Activated T-helper 1 cell treated with anti-CD3 and anti-CD28 coated beads, Interleukin-12 subunit alpha, Interleukin-12 subunit beta, Interleukin-2, Interleukin-4 antibody, amounts not matched to agents 30 ng/mL and 10 ng/mL and 1 ng/mL, durations not matched to agents 14 hours and 24 hours and 36 hours (primary cell): ENCODE results near the gene ROR2. TPM values are rescaled to one million over a fixed set of nuclear protein-coding genes. Genes with fewer than 3 reads are reported as not detected.
"Not testable (repeated sequence)": the region's sequence is repeated elsewhere in the genome, so short reads cannot be mapped to it uniquely, and the experiment has no call there.

Experiments used
- DNase-seq: peaks from one replicate; pipeline ENCODE4 v3.0.0; 2021; ENCODE audit warnings: low spot score
- H3K27ac Mint-ChIP-seq: one replicate; pipeline ENCODE4 v1.8.0; 2021; ENCODE audit warnings: mild to moderate bottlenecking, mixed read lengths
- H3K27me3 Mint-ChIP-seq: one replicate; pipeline ENCODE4 v1.8.0; 2022; ENCODE audit warnings: mild to moderate bottlenecking, moderate library complexity, mixed read lengths; ENCODE audit not compliant: insufficient read depth
- H3K36me3 Mint-ChIP-seq: one replicate; pipeline ENCODE4 v1.8.0; 2021; ENCODE audit warnings: low read depth, mixed read lengths
- H3K4me1 Mint-ChIP-seq: one replicate; pipeline ENCODE4 v1.8.0; 2021; ENCODE audit warnings: low read depth, mixed read lengths
- H3K4me3 Mint-ChIP-seq: one replicate; pipeline ENCODE4 v1.8.0; 2021; ENCODE audit warnings: mild to moderate bottlenecking, moderate library complexity, mixed read lengths
- H3K9me3 Mint-ChIP-seq: one replicate; pipeline ENCODE4 v1.8.0; 2021; ENCODE audit warnings: mixed read lengths
- intact Hi-C: fragments of 100-400 bp; cut with micrococcal nuclease; formaldehyde crosslinking; loops from one replicate; pipeline ENCODE4 v1.15.1; 2024
- total RNA-seq: library from RNA; stranded (reverse); gene quantifications from 2 replicates; pipeline ENCODE4 v1.2.3, GENCODE V29; 2022

Gene ROR2
- total RNA-seq, 1 donor from 2014 or later = 1.6 TPM

GRCh38 chr9:91913096-91913495 is 36.9 kb downstream of the ROR2 start:
- peaks cover 23% of the 10 kb centered on the region for H3K4me1 Mint-ChIP-seq

GRCh38 chr9:91911657-91912056 is 38.4 kb downstream of the ROR2 start:
- Mint-ChIP-seq H3K9me3 (no peaks in the 10 kb centered on the region), H3K36me3 (no peaks in the 10 kb centered on the region), H3K27ac (no peak overlapping the region), H3K27me3 (peaks cover 13% of the 10 kb centered on the region), H3K4me3 (no peak overlapping the region), H3K4me1 (peaks cover 37% of the 10 kb centered on the region)
- DNase-seq = no peak
- intact Hi-C loops = no loop called here

More at GRCh38 chr9:91913096-91913495, 36.9 kb downstream of the ROR2 start:
- H3K4me3 Mint-ChIP-seq = no peak overlapping the region
- no peaks in the 10 kb centered on the region for H3K36me3 Mint-ChIP-seq
- no peaks in the 10 kb centered on the region for H3K9me3 Mint-ChIP-seq
- intact Hi-C loops = no loop called here
- DNase-seq = no peak
- no peak overlapping the region for H3K27ac Mint-ChIP-seq
- H3K27me3 Mint-ChIP-seq = peaks cover 16% of the 10 kb centered on the region

GRCh38 chr9:91909256-91909655 is 40.8 kb downstream of the ROR2 start:
- not testable (repeated sequence) for H3K27me3 Mint-ChIP-seq, H3K36me3 Mint-ChIP-seq, DNase-seq, H3K27ac Mint-ChIP-seq, H3K9me3 Mint-ChIP-seq, H3K4me3 Mint-ChIP-seq
- peaks cover 46% of the 10 kb centered on the region for H3K4me1 Mint-ChIP-seq
- intact Hi-C loops = loop anchor here (5.0 kb wide), 1 partner anchor 112 kb away; no protein-coding TSS in a partner anchor

GRCh38 chr9:91908746-91909145 is 41.3 kb downstream of the ROR2 start:
- Mint-ChIP-seq H3K4me3 (no peak overlapping the region), H3K27me3 (peaks cover 5% of the 10 kb centered on the region), H3K4me1 (peaks cover 51% of the 10 kb centered on the region), H3K27ac (peak overlapping the region; percentile 30), H3K9me3 (no peaks in the 10 kb centered on the region), H3K36me3 (no peaks in the 10 kb centered on the region)
- DNase-seq = no peak
- intact Hi-C loops = loop anchor here (5.0 kb wide), 1 partner anchor 111 kb away; no protein-coding TSS in a partner anchor

- no peak for DNase-seq
- Mint-ChIP-seq H3K36me3 (no peaks in the 10 kb centered on the region), H3K27me3 (peaks cover 5% of the 10 kb centered on the region), H3K4me1 (peaks cover 56% of the 10 kb centered on the region), H3K4me3 (no peak overlapping the region), H3K9me3 (no peaks in the 10 kb centered on the region), H3K27ac (peak overlapping the region; percentile 35)
- intact Hi-C loops = loop anchor here (5.0 kb wide), 1 partner anchor 111 kb away; no protein-coding TSS in a partner anchor
Observed at GRCh38 chr9:91908293-91908623, 41.8 kb downstream of the ROR2 start.

- peaks cover 59% of the 10 kb centered on the region for H3K4me1 Mint-ChIP-seq
- peak overlapping the region; percentile 72 for H3K4me3 Mint-ChIP-seq
- no peaks in the 10 kb centered on the region for H3K9me3 Mint-ChIP-seq
- no peaks in the 10 kb centered on the region for H3K36me3 Mint-ChIP-seq
- peaks cover 2% of the 10 kb centered on the region for H3K27me3 Mint-ChIP-seq
- no peak for DNase-seq
- intact Hi-C loops = loop anchor here (2.0 to 5.0 kb wide), 2 partner anchors 41 to 110 kb away; no protein-coding TSS in a partner anchor
- H3K27ac Mint-ChIP-seq = peak overlapping the region; percentile 35
Observed at GRCh38 chr9:91907484-91908292, 42.3 kb downstream of the ROR2 start.

GRCh38 chr9:91905991-91906469 is 44.0 kb downstream of the ROR2 start:
- intact Hi-C loops = loop anchor here (2.0 to 5.0 kb wide), 2 partner anchors 43 to 109 kb away; no protein-coding TSS in a partner anchor
- Mint-ChIP-seq H3K4me3 (no peak overlapping the region), H3K27me3 (peaks cover 5% of the 10 kb centered on the region), H3K27ac (peak overlapping the region; percentile 62), H3K36me3 (no peaks in the 10 kb centered on the region), H3K4me1 (peaks cover 50% of the 10 kb centered on the region), H3K9me3 (no peaks in the 10 kb centered on the region)
- DNase-seq = peak; percentile 69

GRCh38 chr9:91905237-91905650 is 44.8 kb downstream of the ROR2 start:
- H3K4me1 Mint-ChIP-seq = peaks cover 48% of the 10 kb centered on the region
- DNase-seq = no peak
- peaks cover 3% of the 10 kb centered on the region for H3K27me3 Mint-ChIP-seq
- intact Hi-C loops = loop anchor here (5.0 kb wide), 1 partner anchor 108 kb away; no protein-coding TSS in a partner anchor
- H3K4me3 Mint-ChIP-seq = no peak overlapping the region
- no peaks in the 10 kb centered on the region for H3K36me3 Mint-ChIP-seq
- H3K27ac Mint-ChIP-seq = no peak overlapping the region
- H3K9me3 Mint-ChIP-seq = no peaks in the 10 kb centered on the region

GRCh38 chr9:91904588-91905236 is 45.3 kb downstream of the ROR2 start:
- Mint-ChIP-seq H3K4me1 (peaks cover 48% of the 10 kb centered on the region), H3K9me3 (no peaks in the 10 kb centered on the region), H3K27me3 (peaks cover 3% of the 10 kb centered on the region), H3K4me3 (no peak overlapping the region), H3K27ac (no peak overlapping the region), H3K36me3 (no peaks in the 10 kb centered on the region)
- intact Hi-C loops = loop anchor here (5.0 kb wide), 1 partner anchor 107 kb away; no protein-coding TSS in a partner anchor
- DNase-seq = no peak

GRCh38 chr9:91903126-91903911 is 46.7 kb downstream of the ROR2 start:
- H3K4me1 Mint-ChIP-seq = peaks cover 38% of the 10 kb centered on the region
- H3K4me3 Mint-ChIP-seq = no peak overlapping the region
- no peaks in the 10 kb centered on the region for H3K36me3 Mint-ChIP-seq
- H3K27ac Mint-ChIP-seq = no peak overlapping the region
- H3K27me3 Mint-ChIP-seq = peaks cover 3% of the 10 kb centered on the region
- no peaks in the 10 kb centered on the region for H3K9me3 Mint-ChIP-seq
- intact Hi-C loops = no loop called here
- DNase-seq = no peak

- Mint-ChIP-seq H3K27me3 (peaks cover 3% of the 10 kb centered on the region), H3K27ac (no peak overlapping the region), H3K9me3 (no peaks in the 10 kb centered on the region), H3K4me1 (peaks cover 31% of the 10 kb centered on the region), H3K4me3 (no peak overlapping the region), H3K36me3 (no peaks in the 10 kb centered on the region)
- no peak for DNase-seq
- intact Hi-C loops = no loop called here
Observed at GRCh38 chr9:91902475-91903125, 47.4 kb downstream of the ROR2 start.

GRCh38 chr9:91900797-91901177 is 49.2 kb downstream of the ROR2 start:
- DNase-seq = no peak
- intact Hi-C loops = no loop called here
- no peak overlapping the region for H3K27ac Mint-ChIP-seq
- H3K4me3 Mint-ChIP-seq = no peak overlapping the region
- H3K4me1 Mint-ChIP-seq = peaks cover 14% of the 10 kb centered on the region
- H3K27me3 Mint-ChIP-seq = peaks cover 10% of the 10 kb centered on the region
- H3K9me3 Mint-ChIP-seq = no peaks in the 10 kb centered on the region
- H3K36me3 Mint-ChIP-seq = no peaks in the 10 kb centered on the region
